Stomach (tissue), 9 donors: Measurements from ENCODE around the gene REPIN1. TPM values are rescaled to one million over a fixed set of nuclear protein-coding genes. Genes with fewer than 3 reads are reported as not detected.

Source experiments
- DNase-seq, 2 donors: peaks; one replicate each; pipeline versions ENCODE4 v3.0.0 to v3.0.0-alpha.2; 2013 to 2019
- H3K27ac ChIP-seq, 5 donors: fragments of 200-600 bp in 4 of 5; sonication (generic) in 4 of 5; one replicate each; pipeline ENCODE4 v1.5.1; 2013 to 2019; ENCODE audit warnings: mild to moderate bottlenecking in 1 of 5, moderate library complexity in 1 of 5
- H3K27me3 ChIP-seq, 3 donors: fragments of 200-600 bp; sonication (generic); one replicate each; pipeline ENCODE4 v1.5.1; 2017 to 2019; ENCODE audit warnings: mixed run types in 1 of 3
- H3K36me3 ChIP-seq, 4 donors: fragments of 200-600 bp; sonication (generic); 1 replicate in 3 of 4; 2 replicates in 1 of 4; pipeline ENCODE4 v1.5.1; 2016 to 2019
- H3K4me1 ChIP-seq, 4 donors: fragments of 200-600 bp; sonication (generic); one replicate each; pipeline ENCODE4 v1.5.1; 2016 to 2019
- H3K4me3 ChIP-seq, 4 donors: fragments of 200-600 bp; sonication (generic) in 3 of 4; one replicate each; pipeline ENCODE4 v1.5.1; 2016 to 2019; ENCODE audit warnings: mild to moderate bottlenecking in 1 of 4
- H3K9me3 ChIP-seq, 4 donors: fragments of 200-600 bp; sonication (generic); one replicate each; pipeline ENCODE4 v1.5.1; 2016 to 2019
- EP300 ChIP-seq: sonication (generic); formaldehyde crosslinking; IDR thresholded peaks from one replicate; pipeline ENCODE4 v1.6.1; 2017; ENCODE audit warnings: antibody characterized with exemption
- POLR2A ChIP-seq, 4 donors: fragments of 450-650 bp; IDR thresholded peaks; one replicate each; pipeline ENCODE4 v1.6.1; 2016; ENCODE audit warnings: antibody characterized with exemption in 4 of 4, control low read depth in 2 of 4, mild to moderate bottlenecking in 1 of 4, moderate library complexity in 1 of 4
- POLR2AphosphoS5 ChIP-seq, 3 donors: sonication (generic); formaldehyde crosslinking; IDR thresholded peaks; one replicate each; pipeline ENCODE4 v1.6.1; 2016; ENCODE audit warnings: antibody characterized with exemption in 3 of 3
- WGBS, 5 donors: extraction: QIAGEN DNeasy Blood & Tissue Kit in 3 of 5; methylation state at CpG; one replicate each; pipeline versions ENCODE4 v1.1.5 to v1.1.7; 2013 to 2018; 5-methylcytosine and 5-hydroxymethylcytosine counted together
- intact Hi-C: fragments of 100-400 bp; cut with DNase I; formaldehyde crosslinking; loops from one replicate; pipeline ENCODE4 v1.15.1; 2023; ENCODE audit warnings: low total_unique reads
- polyA plus RNA-seq, 3 donors: library from polyadenylated mRNA; stranded (reverse); fragments of 200-250 nt; gene quantifications; one replicate each; pipeline ENCODE4 v1.2.3, GENCODE V29; 2013
- total RNA-seq, 5 donors: library from RNA; depleted of rRNA; stranded (reverse); fragments of >200 nt; gene quantifications; one replicate each; pipeline versions ENCODE4 v1.1.0 to v1.2.3, GENCODE V29; 2014 to 2016
- TF ChIP-seq, protein P1 (sequence below), 7 experiments: fragments of 450-650 bp in 4 of 7; fragments of 200-600 bp in 3 of 7; sonication (generic) in 3 of 7; IDR thresholded peaks; one replicate each; pipeline ENCODE4 v1.5.1; 2016 to 2019; ENCODE audit warnings: antibody characterized with exemption in 7 of 7, control low read depth in 2 of 7, mild to moderate bottlenecking in 1 of 7
- donor health status: healthy with polysubstance abuse.
- donor health status: Bipolar disorder and iron deficiency.
- donor health status: healthy.

REPIN1 gene
- total and polyA plus RNA-seq, 8 donors, result 35.9 to 298 (median 49.3) TPM

DNA sequence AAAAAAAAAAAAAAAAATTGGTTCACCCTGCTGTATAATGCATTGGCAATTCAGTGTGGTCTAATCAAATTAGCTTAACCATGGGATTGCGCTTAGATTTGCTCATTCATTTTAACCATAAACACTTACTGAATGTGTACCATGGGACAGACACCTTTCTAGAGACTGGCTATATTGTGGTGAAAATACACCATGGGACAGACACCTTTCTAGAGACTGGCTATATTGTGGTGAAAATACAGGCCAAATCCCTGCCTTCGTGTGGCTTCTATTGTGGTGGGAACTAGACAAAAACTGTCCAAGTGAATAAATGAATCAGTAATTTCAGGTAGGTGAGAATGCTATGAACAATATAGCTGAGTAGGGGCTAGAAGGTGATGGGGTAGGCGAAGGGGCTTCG is 10.2 kb upstream of the REPIN1 start:
- intact Hi-C loops, result no loop called here
- no peak for DNase-seq
- Histone ChIP-seq H3K9me3 (no peaks in the 10 kb centered on the region), H3K27ac (no peak overlapping the region), H3K4me3 (no peak overlapping the region), H3K27me3 (no peaks in the 10 kb centered on the region), H3K4me1 (peaks cover 0 to 29% (median 9%) of the 10 kb centered on the region in 4 donors), H3K36me3 (no peaks in the 10 kb centered on the region)
- WGBS, 5 donors, result 89 to 99% (median 96%) methylated on average over 4 of the region's 4 CpGs
- TF ChIP-seq EP300 (no peak), POLR2A (IDR thresholded peaks at IDR 0.05) (no peak), POLR2AphosphoS5 (IDR thresholded peaks at IDR 0.05) (no peak)

DNA sequence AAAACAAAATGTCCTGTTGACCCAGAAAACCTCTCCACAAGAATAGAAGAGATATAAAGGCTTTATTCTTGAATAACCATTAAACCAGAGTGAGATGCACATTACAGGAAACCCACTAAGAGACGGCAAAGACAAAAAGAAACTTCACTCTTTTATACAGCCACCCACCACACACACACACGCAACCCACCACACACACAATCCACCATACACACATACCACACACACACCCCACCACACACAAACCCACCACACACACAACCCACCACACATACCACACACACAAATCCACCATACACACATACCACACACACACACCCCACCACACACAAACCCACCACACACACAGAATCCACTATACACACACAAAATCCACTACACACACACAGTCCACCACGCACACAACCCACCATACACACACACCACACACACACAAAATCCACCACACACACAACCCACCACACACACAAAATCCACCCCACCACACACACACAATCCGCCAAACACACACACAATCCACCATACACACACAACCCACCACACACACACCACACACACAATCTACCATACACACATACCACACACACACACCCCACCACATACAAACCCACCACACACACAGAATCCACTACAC is 9.5 kb upstream of the REPIN1 start:
- intact Hi-C loops, result no loop called here
- 83 to 90% (median 88%) methylated on average over 4 of the region's 4 CpGs for WGBS, 5 donors
- Histone ChIP-seq H3K27me3 (no peaks in the 10 kb centered on the region), H3K4me3 (no peak overlapping the region), H3K9me3 (no peaks in the 10 kb centered on the region), H3K36me3 (no peaks in the 10 kb centered on the region), H3K27ac (no peak overlapping the region), H3K4me1 (peaks cover 0 to 29% (median 9%) of the 10 kb centered on the region in 4 donors)
- peak in 1 of 2 donors; percentile 2 for DNase-seq
- TF ChIP-seq EP300 (no peak), POLR2A (IDR thresholded peaks at IDR 0.05) (no peak), POLR2AphosphoS5 (IDR thresholded peaks at IDR 0.05) (no peak)
- TF ChIP-seq, protein P1, sequence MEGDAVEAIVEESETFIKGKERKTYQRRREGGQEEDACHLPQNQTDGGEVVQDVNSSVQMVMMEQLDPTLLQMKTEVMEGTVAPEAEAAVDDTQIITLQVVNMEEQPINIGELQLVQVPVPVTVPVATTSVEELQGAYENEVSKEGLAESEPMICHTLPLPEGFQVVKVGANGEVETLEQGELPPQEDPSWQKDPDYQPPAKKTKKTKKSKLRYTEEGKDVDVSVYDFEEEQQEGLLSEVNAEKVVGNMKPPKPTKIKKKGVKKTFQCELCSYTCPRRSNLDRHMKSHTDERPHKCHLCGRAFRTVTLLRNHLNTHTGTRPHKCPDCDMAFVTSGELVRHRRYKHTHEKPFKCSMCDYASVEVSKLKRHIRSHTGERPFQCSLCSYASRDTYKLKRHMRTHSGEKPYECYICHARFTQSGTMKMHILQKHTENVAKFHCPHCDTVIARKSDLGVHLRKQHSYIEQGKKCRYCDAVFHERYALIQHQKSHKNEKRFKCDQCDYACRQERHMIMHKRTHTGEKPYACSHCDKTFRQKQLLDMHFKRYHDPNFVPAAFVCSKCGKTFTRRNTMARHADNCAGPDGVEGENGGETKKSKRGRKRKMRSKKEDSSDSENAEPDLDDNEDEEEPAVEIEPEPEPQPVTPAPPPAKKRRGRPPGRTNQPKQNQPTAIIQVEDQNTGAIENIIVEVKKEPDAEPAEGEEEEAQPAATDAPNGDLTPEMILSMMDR (IDR thresholded peaks at IDR 0.05), result no peak

DNA sequence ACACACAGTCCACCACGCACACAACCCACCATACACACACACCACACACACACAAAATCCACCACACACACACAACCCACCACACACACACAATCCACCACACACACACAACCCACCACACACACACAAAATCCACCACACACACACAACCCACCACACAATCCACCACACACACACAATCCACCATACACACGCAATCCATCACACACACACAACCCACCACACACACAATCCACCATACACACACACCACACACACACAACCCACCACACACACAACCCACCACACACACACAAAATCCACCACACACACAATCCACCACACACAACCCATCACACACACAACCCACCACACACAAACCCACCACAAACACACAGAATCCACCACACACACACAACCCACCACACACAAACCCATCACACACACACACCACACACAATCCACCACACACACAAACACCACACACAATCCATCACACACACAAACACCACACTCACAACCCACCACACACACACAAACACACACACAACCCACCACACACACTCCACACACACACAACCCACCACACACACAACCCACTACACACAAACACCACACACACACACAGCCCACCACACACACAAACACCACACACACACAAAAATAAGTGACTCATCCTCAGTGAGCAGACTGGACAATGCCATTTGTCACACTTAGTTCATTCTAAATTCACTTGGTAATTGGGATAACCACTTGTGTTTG is 8.8 kb upstream of the REPIN1 start:
- no peak for TF ChIP-seq POLR2A (IDR thresholded peaks at IDR 0.05)
- TF ChIP-seq EP300, result no peak
- TF ChIP-seq POLR2AphosphoS5 (IDR thresholded peaks at IDR 0.05), result no peak
- TF ChIP-seq, protein P1 (IDR thresholded peaks at IDR 0.05), result no peak
- WGBS, 5 donors, result 96 to 98% (median 97%) methylated on average over 2 of the region's 2 CpGs
- H3K27me3 ChIP-seq, result no peaks in the 10 kb centered on the region
- peaks cover 0 to 29% (median 6%) of the 10 kb centered on the region in 4 donors for H3K4me1 ChIP-seq
- no peaks in the 10 kb centered on the region for H3K36me3 ChIP-seq
- no peak for DNase-seq
- H3K4me3 ChIP-seq, result no peak overlapping the region
- intact Hi-C loops, result loop anchor here (10.0 kb wide), 1 partner anchor 55 kb away; no protein-coding TSS in a partner anchor
- H3K27ac ChIP-seq, result no peak overlapping the region
- no peaks in the 10 kb centered on the region for H3K9me3 ChIP-seq

DNA sequence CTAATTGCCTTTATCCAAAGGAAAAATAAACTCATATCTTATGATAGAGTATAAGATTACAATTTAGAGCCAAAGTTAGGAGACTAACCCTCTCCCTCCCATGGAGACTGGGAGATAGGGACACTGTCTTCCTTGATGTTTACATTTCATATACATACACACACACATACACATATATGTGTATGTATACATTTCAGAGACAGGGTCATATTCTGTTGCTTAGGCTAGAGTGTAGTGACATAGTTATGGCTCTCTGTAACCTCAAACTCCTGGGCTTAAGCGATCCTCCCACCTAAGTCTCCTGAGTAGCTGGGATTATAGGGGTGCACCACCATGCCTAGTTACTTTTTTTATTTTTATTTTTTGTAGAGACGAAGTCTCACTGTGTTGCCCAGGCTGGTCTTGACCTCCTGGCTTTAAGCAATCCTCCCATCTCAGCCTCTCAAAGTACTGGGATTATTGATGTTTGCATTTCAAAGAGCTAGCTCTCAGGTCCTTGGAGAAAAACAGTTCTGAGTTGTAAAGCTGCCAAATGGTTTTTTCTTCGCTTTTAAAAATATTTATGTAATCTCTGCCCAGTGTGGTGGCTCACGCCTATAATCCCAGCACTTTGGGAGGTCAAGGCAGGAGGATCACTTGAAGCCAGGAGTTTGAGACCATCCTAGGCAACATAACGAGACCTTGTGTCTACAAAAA is 8.1 kb upstream of the REPIN1 start:
- intact Hi-C loops, result loop anchor here (10.0 kb wide), 1 partner anchor 54 kb away; no protein-coding TSS in a partner anchor
- 59 to 75% (median 73%) methylated on average over 5 of the region's 5 CpGs for WGBS, 5 donors
- TF ChIP-seq POLR2A (IDR thresholded peaks at IDR 0.05), result no peak
- no peak for TF ChIP-seq POLR2AphosphoS5 (IDR thresholded peaks at IDR 0.05)
- no peak for TF ChIP-seq EP300
- TF ChIP-seq, protein P1 (IDR thresholded peaks at IDR 0.05), result no peak

More for the DNA sequence above, 8.1 kb upstream of the REPIN1 start:
- H3K36me3 ChIP-seq, result no peaks in the 10 kb centered on the region
- peaks cover 0 to 25% (median 2%) of the 10 kb centered on the region in 4 donors for H3K4me1 ChIP-seq
- H3K27me3 ChIP-seq, result no peaks in the 10 kb centered on the region
- H3K4me3 ChIP-seq, result no peak overlapping the region
- H3K9me3 ChIP-seq, result no peaks in the 10 kb centered on the region
- no peak overlapping the region for H3K27ac ChIP-seq
- no peak for DNase-seq
